Measurements from ENCODE around the gene BCORL1. TPM values are rescaled to one million over a fixed set of nuclear protein-coding genes. Genes with fewer than 3 reads are reported as not detected.
A peak's percentile ranks its signal among the peaks of the same experiment; 100 is the strongest.

BCORL1 gene
- total RNA-seq, 4 donors from 2014 or later: 5.9 to 11.0 (median 7.9) TPM

- WGBS: 86% methylated on average over 4 of the region's 4 CpGs
Observed at GRCh38 chrX:129953881-129954280, 28.6 kb upstream of the BCORL1 start.

GRCh38 chrX:129954804-129955203 is 27.6 kb upstream of the BCORL1 start:
- no peaks in the 10 kb centered on the region for H3K9me3 ChIP-seq
- no peaks in the 10 kb centered on the region for H3K27me3 ChIP-seq
- TF ChIP-seq CTCF (IDR thresholded peaks at IDR 0.05) (no peak), POLR2AphosphoS5 (IDR thresholded peaks at IDR 0.05) (no peak), EP300 (IDR thresholded peaks at IDR 0.05) (no peak), POLR2A (IDR thresholded peaks at IDR 0.05) (no peak)
- no peak overlapping the region for H3K4me3 ChIP-seq
- WGBS: 73% methylated on average over 2 of the region's 3 CpGs
- peaks cover 12% of the 10 kb centered on the region for H3K4me1 ChIP-seq
- no peaks in the 10 kb centered on the region for H3K36me3 ChIP-seq
- no peak for DNase-seq (ENCODE audit: low spot score in 2 of 2)
- H3K27ac ChIP-seq: no peak overlapping the region

More at GRCh38 chrX:129953881-129954280, 28.6 kb upstream of the BCORL1 start:
- Histone ChIP-seq H3K27me3 (no peaks in the 10 kb centered on the region), H3K4me3 (no peak overlapping the region), H3K4me1 (peaks cover 9% of the 10 kb centered on the region), H3K27ac (no peak overlapping the region), H3K9me3 (no peaks in the 10 kb centered on the region), H3K36me3 (no peaks in the 10 kb centered on the region)
- TF ChIP-seq POLR2A (IDR thresholded peaks at IDR 0.05): no peak
- no peak for TF ChIP-seq EP300 (IDR thresholded peaks at IDR 0.05)
- no peak for TF ChIP-seq CTCF (IDR thresholded peaks at IDR 0.05)
- TF ChIP-seq POLR2AphosphoS5 (IDR thresholded peaks at IDR 0.05): no peak
- no peak for DNase-seq (ENCODE audit: low spot score in 2 of 2)

- Histone ChIP-seq H3K27me3 (no peaks in the 10 kb centered on the region), H3K4me1 (peaks cover 12% of the 10 kb centered on the region), H3K4me3 (no peak overlapping the region), H3K36me3 (no peaks in the 10 kb centered on the region), H3K9me3 (no peaks in the 10 kb centered on the region), H3K27ac (no peak overlapping the region)
- WGBS: 92% methylated on average over 3 of the region's 3 CpGs
- DNase-seq (ENCODE audit: low spot score in 2 of 2): no peak
- no peak for TF ChIP-seq EP300 (IDR thresholded peaks at IDR 0.05)
- TF ChIP-seq CTCF (IDR thresholded peaks at IDR 0.05): no peak
- no peak for TF ChIP-seq POLR2A (IDR thresholded peaks at IDR 0.05)
- TF ChIP-seq POLR2AphosphoS5 (IDR thresholded peaks at IDR 0.05): no peak
Observed at GRCh38 chrX:129955682-129956081, 26.8 kb upstream of the BCORL1 start.

GRCh38 chrX:129956145-129956544 is 26.3 kb upstream of the BCORL1 start:
- peaks cover 12% of the 10 kb centered on the region for H3K4me1 ChIP-seq
- H3K27ac ChIP-seq: no peak overlapping the region
- H3K9me3 ChIP-seq: no peaks in the 10 kb centered on the region
- H3K36me3 ChIP-seq: no peaks in the 10 kb centered on the region
- DNase-seq (ENCODE audit: low spot score in 2 of 2): no peak
- H3K27me3 ChIP-seq: no peaks in the 10 kb centered on the region
- H3K4me3 ChIP-seq: no peak overlapping the region
- TF ChIP-seq EP300 (IDR thresholded peaks at IDR 0.05) (no peak), POLR2AphosphoS5 (IDR thresholded peaks at IDR 0.05) (no peak)
- WGBS: 83% methylated on average over 10 of the region's 10 CpGs

- H3K27ac ChIP-seq: no peak overlapping the region
- peak overlapping the region; percentile 50 for H3K4me3 ChIP-seq
- H3K36me3 ChIP-seq: no peaks in the 10 kb centered on the region
- H3K9me3 ChIP-seq: no peaks in the 10 kb centered on the region
- peaks cover 15% of the 10 kb centered on the region for H3K4me1 ChIP-seq
- TF ChIP-seq EP300 (IDR thresholded peaks at IDR 0.05): no peak
- no peak for TF ChIP-seq POLR2A (IDR thresholded peaks at IDR 0.05)
- no peak for TF ChIP-seq CTCF (IDR thresholded peaks at IDR 0.05)
- TF ChIP-seq POLR2AphosphoS5 (IDR thresholded peaks at IDR 0.05): no peak
- H3K27me3 ChIP-seq: no peaks in the 10 kb centered on the region
- DNase-seq (ENCODE audit: low spot score in 2 of 2): no peak
- 38% methylated on average over 18 of the region's 20 CpGs for WGBS
Observed at GRCh38 chrX:129956765-129957164, 25.7 kb upstream of the BCORL1 start.
